IPS-15b (cell line): ENCODE results near the gene PODXL2.
A peak's percentile ranks its signal among the peaks of the same experiment; 100 is the strongest.

Experiments used
- H3K27me3 ChIP-seq: one replicate; pipeline ENCODE4 v1.6.1; 2013; ENCODE audit warnings: low read length; ENCODE audit not compliant: control insufficient read depth, insufficient read depth
- H3K36me3 ChIP-seq: one replicate; pipeline ENCODE4 v1.6.1; 2013; ENCODE audit warnings: low read length; ENCODE audit not compliant: control insufficient read depth, insufficient read depth
- H3K4me1 ChIP-seq: one replicate; pipeline ENCODE4 v1.6.1; 2013; ENCODE audit warnings: mild to moderate bottlenecking, low read length; ENCODE audit not compliant: control insufficient read depth, insufficient read depth
- H3K4me3 ChIP-seq: one replicate; pipeline ENCODE4 v1.5.1; 2013; ENCODE audit warnings: low read depth, low read length
- H3K9ac ChIP-seq: one replicate; pipeline ENCODE4 v1.6.1; 2013; ENCODE audit warnings: low read depth, mild to moderate bottlenecking, low read length
- H3K9me3 ChIP-seq: one replicate; pipeline ENCODE4 v1.6.1; 2013; ENCODE audit warnings: mild to moderate bottlenecking, low read length; ENCODE audit not compliant: control insufficient read depth, insufficient read depth

Gene PODXL2

GRCh38 chr3:127622031-127622430, 7.0 kb upstream of the PODXL2 start:
- H3K36me3 ChIP-seq, result peaks cover 40% of the 10 kb centered on the region

DNA sequence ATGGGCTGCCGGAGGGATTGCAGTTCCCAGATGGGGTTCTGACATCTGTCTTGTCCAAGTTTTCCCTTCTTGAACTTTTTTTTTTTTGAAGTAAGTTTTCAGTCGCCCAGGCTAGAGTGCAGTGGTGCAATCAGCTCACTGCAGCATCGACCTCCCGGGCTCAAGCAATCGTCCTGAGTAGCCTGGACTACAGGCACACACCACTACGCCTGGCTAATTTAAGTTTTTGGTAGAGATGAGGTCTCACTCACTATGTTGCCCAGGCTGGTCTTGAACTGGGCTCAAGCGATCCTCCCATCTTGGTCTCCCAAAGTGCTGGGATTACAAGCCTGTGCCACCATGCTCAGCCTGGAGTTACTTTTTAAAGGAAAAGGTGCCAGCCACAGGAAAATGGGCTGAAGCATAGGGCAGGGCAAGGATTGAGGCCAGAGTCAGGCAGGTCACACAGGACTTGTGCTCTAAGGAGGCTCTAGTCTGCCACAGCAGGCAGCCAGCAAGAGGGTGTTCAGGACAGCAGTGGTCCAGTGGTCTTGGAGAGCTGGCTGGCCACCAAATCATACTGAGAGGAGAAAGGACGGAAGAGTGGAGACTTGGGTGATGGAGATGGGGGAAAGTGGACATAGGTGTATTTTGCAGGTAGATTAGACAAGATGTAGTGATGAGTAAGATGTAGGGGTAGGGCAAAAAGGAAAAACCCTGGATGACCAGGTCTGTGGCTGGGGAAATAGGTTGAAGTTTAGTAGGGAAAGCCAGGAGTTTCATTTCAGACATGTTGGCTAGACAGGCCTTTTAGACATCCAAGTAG, 6.0 kb upstream of the PODXL2 start:
- peaks cover 30% of the 10 kb centered on the region for H3K36me3 ChIP-seq

More at GRCh38 chr3:127622031-127622430, 7.0 kb upstream of the PODXL2 start:
- no peaks in the 10 kb centered on the region for H3K4me1 ChIP-seq
- H3K4me3 ChIP-seq, result no peak overlapping the region
- H3K27me3 ChIP-seq, result peaks cover 4% of the 10 kb centered on the region
- H3K9me3 ChIP-seq, result no peaks in the 10 kb centered on the region
- no peak overlapping the region for H3K9ac ChIP-seq

GRCh38 chr3:127624063-127624462, 4.9 kb upstream of the PODXL2 start:
- no peaks in the 10 kb centered on the region for H3K9me3 ChIP-seq
- no peak overlapping the region for H3K9ac ChIP-seq
- no peak overlapping the region for H3K4me3 ChIP-seq
- H3K27me3 ChIP-seq, result peaks cover 22% of the 10 kb centered on the region
- peaks cover 19% of the 10 kb centered on the region for H3K36me3 ChIP-seq
- H3K4me1 ChIP-seq, result no peaks in the 10 kb centered on the region

More for the DNA sequence above, 6.0 kb upstream of the PODXL2 start:
- Histone ChIP-seq H3K9me3 (no peaks in the 10 kb centered on the region), H3K27me3 (peaks cover 14% of the 10 kb centered on the region), H3K9ac (no peak overlapping the region), H3K4me3 (no peak overlapping the region), H3K4me1 (no peaks in the 10 kb centered on the region)

DNA sequence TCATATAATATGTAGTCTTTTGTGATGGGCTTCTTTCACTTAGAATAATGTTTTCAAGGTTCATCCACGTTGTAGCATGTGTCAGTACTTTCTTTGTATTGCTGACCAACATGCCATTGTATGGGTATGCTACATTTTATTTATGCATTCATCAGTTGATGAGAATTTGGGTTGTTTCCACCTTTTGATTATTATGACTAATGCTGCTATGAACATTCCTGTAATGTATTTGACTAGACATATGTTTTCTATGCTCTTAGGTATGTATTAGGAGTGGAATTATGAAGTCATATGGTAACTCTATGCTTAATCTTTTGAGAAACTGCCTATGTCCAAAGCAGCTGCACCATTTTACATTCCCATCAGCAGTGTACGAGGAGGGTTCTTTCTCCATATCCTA, 3.2 kb upstream of the PODXL2 start:
- no peak overlapping the region for H3K4me3 ChIP-seq
- H3K36me3 ChIP-seq, result peaks cover 13% of the 10 kb centered on the region
- H3K27me3 ChIP-seq, result peaks cover 32% of the 10 kb centered on the region
- no peak overlapping the region for H3K9ac ChIP-seq
- no peaks in the 10 kb centered on the region for H3K9me3 ChIP-seq
- H3K4me1 ChIP-seq, result no peaks in the 10 kb centered on the region

- H3K27me3 ChIP-seq, result peaks cover 35% of the 10 kb centered on the region
- no peak overlapping the region for H3K9ac ChIP-seq
- H3K9me3 ChIP-seq, result no peaks in the 10 kb centered on the region
- no peaks in the 10 kb centered on the region for H3K4me1 ChIP-seq
- no peaks in the 10 kb centered on the region for H3K36me3 ChIP-seq
- H3K4me3 ChIP-seq, result no peak overlapping the region
Observed at GRCh38 chr3:127628426-127628787, 578 bp upstream of the PODXL2 start.

- Histone ChIP-seq H3K9me3 (no peaks in the 10 kb centered on the region), H3K9ac (no peak overlapping the region), H3K4me3 (peak overlapping the region; percentile 50), H3K36me3 (no peaks in the 10 kb centered on the region), H3K27me3 (peaks cover 35% of the 10 kb centered on the region), H3K4me1 (no peaks in the 10 kb centered on the region)
Observed at GRCh38 chr3:127629467-127630403, 750 bp downstream of the PODXL2 start.

- Histone ChIP-seq H3K36me3 (no peaks in the 10 kb centered on the region), H3K9ac (no peak overlapping the region), H3K4me3 (peak overlapping the region; percentile 13), H3K27me3 (peaks cover 35% of the 10 kb centered on the region), H3K9me3 (no peaks in the 10 kb centered on the region), H3K4me1 (no peaks in the 10 kb centered on the region)
Observed at GRCh38 chr3:127630811-127631714, 2.1 kb downstream of the PODXL2 start.

- Histone ChIP-seq H3K4me3 (no peak overlapping the region), H3K9me3 (no peaks in the 10 kb centered on the region), H3K27me3 (peaks cover 29% of the 10 kb centered on the region), H3K4me1 (no peaks in the 10 kb centered on the region), H3K36me3 (no peaks in the 10 kb centered on the region), H3K9ac (no peak overlapping the region)
Observed at GRCh38 chr3:127632035-127632820, 3.2 kb downstream of the PODXL2 start.

DNA sequence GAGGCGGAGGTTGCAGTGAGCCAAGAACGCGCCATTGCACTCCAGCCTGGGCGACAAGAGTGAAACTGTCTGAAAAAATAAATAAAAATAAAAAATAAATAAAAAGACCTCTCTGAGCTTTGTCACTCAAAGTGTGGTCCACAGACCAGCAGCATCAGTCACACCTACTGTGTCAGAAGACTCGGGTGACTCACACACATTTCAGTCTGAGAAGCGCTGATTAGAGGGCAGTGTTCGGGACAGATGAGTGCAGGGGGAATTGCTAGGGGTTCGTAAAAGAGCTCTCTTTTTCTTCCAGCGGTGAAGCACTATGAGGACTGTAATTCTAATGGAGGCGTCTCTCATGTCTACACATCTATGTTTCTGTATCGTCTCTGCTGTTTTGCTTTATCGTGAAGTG, 5.7 kb downstream of the PODXL2 start:
- no peak overlapping the region for H3K4me3 ChIP-seq
- no peaks in the 10 kb centered on the region for H3K36me3 ChIP-seq
- H3K9ac ChIP-seq, result no peak overlapping the region
- no peaks in the 10 kb centered on the region for H3K4me1 ChIP-seq
- H3K9me3 ChIP-seq, result no peaks in the 10 kb centered on the region
- peaks cover 12% of the 10 kb centered on the region for H3K27me3 ChIP-seq

DNA sequence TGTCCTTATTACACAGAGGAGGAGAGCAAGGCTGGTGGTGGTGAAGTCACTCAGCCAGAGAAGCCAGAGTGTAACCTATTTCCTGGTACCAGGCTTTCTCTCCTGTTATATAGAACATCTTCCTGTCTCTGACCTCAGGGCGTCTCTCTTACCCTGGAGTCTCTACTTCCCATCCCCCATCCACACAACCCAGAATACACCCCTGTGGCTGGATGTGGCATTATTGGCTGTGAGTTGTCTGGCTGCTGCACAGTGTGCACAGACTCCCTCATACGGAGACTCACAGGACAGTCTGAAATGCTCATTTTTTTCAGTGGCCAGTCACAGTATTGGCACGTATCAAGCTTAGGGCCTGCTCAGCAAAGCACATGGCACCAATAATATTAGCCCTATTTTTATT, 8.6 kb downstream of the PODXL2 start:
- no peaks in the 10 kb centered on the region for H3K27me3 ChIP-seq
- H3K9ac ChIP-seq, result no peak overlapping the region
- no peak overlapping the region for H3K4me3 ChIP-seq
- no peaks in the 10 kb centered on the region for H3K4me1 ChIP-seq
- H3K9me3 ChIP-seq, result no peaks in the 10 kb centered on the region
- H3K36me3 ChIP-seq, result no peaks in the 10 kb centered on the region
